Neural progenitor cell (in vitro differentiated cells): ENCODE measurements around the gene FMN1. TPM values are rescaled to one million over a fixed set of nuclear protein-coding genes. Genes with fewer than 3 reads are reported as not detected.

Experiments used
- DNase-seq: peaks from one replicate; pipeline ENCODE4 v3.0.0-alpha.2; 2016; ENCODE audit warnings: low spot score
- H2AFZ ChIP-seq: fragments of 200-600 bp; sonication (generic); replicated peaks from 2 replicates; pipeline ENCODE4 v1.6.1; 2016; ENCODE audit warnings: antibody characterized with exemption
- H3F3A ChIP-seq: fragments of 200-600 bp; sonication (generic); 2 replicates; pipeline ENCODE4 v1.6.1; 2016; ENCODE audit warnings: antibody characterized with exemption, low read depth
- H3K27ac ChIP-seq: fragments of 200-600 bp; sonication (generic); 2 replicates; pipeline ENCODE4 v1.5.1; 2016; ENCODE audit warnings: mild to moderate bottlenecking
- H3K27me3 ChIP-seq: fragments of 200-600 bp; sonication (generic); 2 replicates; pipeline ENCODE4 v1.6.1; 2016; ENCODE audit warnings: mild to moderate bottlenecking, moderate library complexity
- H3K36me3 ChIP-seq: fragments of 200-600 bp; sonication (generic); 2 replicates; pipeline ENCODE4 v1.5.1; 2016
- H3K4me1 ChIP-seq: fragments of 200-600 bp; sonication (generic); 2 replicates; pipeline ENCODE4 v1.6.1; 2016; ENCODE audit warnings: mixed run types
- H3K4me2 ChIP-seq: fragments of 200-600 bp; sonication (generic); 2 replicates; pipeline ENCODE4 v1.6.1; 2016
- H3K4me3 ChIP-seq: fragments of 200-600 bp; sonication (generic); 2 replicates; pipeline ENCODE4 v1.5.1; 2016
- H3K79me2 ChIP-seq: fragments of 200-600 bp; sonication (generic); 2 replicates; pipeline ENCODE4 v1.6.1; 2016; ENCODE audit warnings: low read depth
- H3K9ac ChIP-seq: fragments of 200-600 bp; sonication (generic); 2 replicates; pipeline ENCODE4 v1.6.1; 2016
- H3K9me3 ChIP-seq: fragments of 200-600 bp; sonication (generic); 2 replicates; pipeline ENCODE4 v1.5.1; 2016; ENCODE audit warnings: low read depth
- H4K20me1 ChIP-seq: fragments of 200-600 bp; sonication (generic); 2 replicates; pipeline ENCODE4 v1.6.1; 2016; ENCODE audit warnings: low read depth
- H3K27ac Mint-ChIP-seq: 3 replicates; pipeline ENCODE4 v1.8.0; 2021; ENCODE audit warnings: mixed read lengths
- H3K27me3 Mint-ChIP-seq: 2 replicates; pipeline ENCODE4 v1.8.0; 2022; ENCODE audit warnings: low read depth, mild to moderate bottlenecking, inconsistent platforms, moderate library complexity, mixed read lengths; ENCODE audit not compliant: insufficient read depth
- H3K36me3 Mint-ChIP-seq: 3 replicates; pipeline ENCODE4 v1.8.0; 2021; ENCODE audit warnings: mixed read lengths
- H3K4me1 Mint-ChIP-seq: 3 replicates; pipeline ENCODE4 v1.8.0; 2021; ENCODE audit warnings: mixed read lengths
- H3K4me3 Mint-ChIP-seq: 3 replicates; pipeline ENCODE4 v1.8.0; 2021; ENCODE audit warnings: mild to moderate bottlenecking, moderate library complexity, mixed read lengths
- H3K9me3 Mint-ChIP-seq: 3 replicates; pipeline ENCODE4 v1.8.0; 2020; ENCODE audit warnings: mixed read lengths
- EZH2 ChIP-seq: fragments of 200-600 bp; sonication (generic); IDR thresholded peaks from 2 replicates; pipeline ENCODE4 v1.6.1; 2017; ENCODE audit warnings: antibody characterized with exemption, mild to moderate bottlenecking, moderate library complexity
- EZH2phosphoT487 ChIP-seq: fragments of 200-600 bp; sonication (generic); IDR thresholded peaks from 2 replicates; pipeline ENCODE4 v1.6.1; 2017; ENCODE audit warnings: antibody characterized with exemption
- total RNA-seq: library from RNA; depleted of rRNA; stranded (reverse); fragments of >200 nt; gene quantifications from 2 replicates; pipeline ENCODE4 v1.2.3, GENCODE V29; 2015; ENCODE audit warnings: low replicate concordance
- TF ChIP-seq, protein P1 (sequence below): fragments of 200-600 bp; sonication (generic); IDR thresholded peaks from 2 replicates; pipeline ENCODE4 v1.5.1; 2017; ENCODE audit warnings: antibody characterized with exemption, mild to moderate bottlenecking

The FMN1 gene
- total RNA-seq, 1 donor from 2014 or later = 5.7 TPM

DNA sequence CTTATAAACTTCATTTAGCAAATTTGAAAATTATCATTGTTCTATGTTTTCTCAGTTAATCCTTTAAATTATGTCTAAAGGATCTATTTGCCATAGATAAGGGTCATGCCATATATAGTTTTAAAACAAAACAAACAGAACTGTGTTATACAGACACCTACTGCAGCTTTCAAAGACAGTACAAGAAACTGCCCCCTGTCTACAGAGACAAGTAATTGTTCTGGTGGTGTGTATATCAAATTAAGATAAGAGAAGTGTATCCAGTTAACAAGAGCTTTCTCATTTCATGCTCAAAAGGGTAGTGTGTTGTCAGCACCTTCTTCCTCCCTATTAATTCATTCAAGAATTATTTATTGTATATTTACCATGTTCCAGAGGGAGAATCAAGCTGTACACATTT is 201.2 kb downstream of the FMN1 start:
- Mint-ChIP-seq H3K27me3 (no peaks in the 10 kb centered on the region), H3K36me3 (no peaks in the 10 kb centered on the region), H3K9me3 (no peaks in the 10 kb centered on the region), H3K4me1 (peaks cover 21% of the 10 kb centered on the region), H3K27ac (no peak overlapping the region), H3K4me3 (no peak overlapping the region)
- Histone ChIP-seq H3K4me2 (no peak overlapping the region), H3K9ac (no peak overlapping the region), H3K27me3 (no peaks in the 10 kb centered on the region), H3K79me2 (no peaks in the 10 kb centered on the region), H4K20me1 (no peaks in the 10 kb centered on the region), H3K4me3 (no peak overlapping the region), H3K9me3 (no peaks in the 10 kb centered on the region), H3F3A (no peaks in the 10 kb centered on the region), H3K27ac (no peak overlapping the region), H3K4me1 (peaks cover 17% of the 10 kb centered on the region), H2AFZ (no peak overlapping the region), H3K36me3 (no peaks in the 10 kb centered on the region)
- TF ChIP-seq, protein P1, sequence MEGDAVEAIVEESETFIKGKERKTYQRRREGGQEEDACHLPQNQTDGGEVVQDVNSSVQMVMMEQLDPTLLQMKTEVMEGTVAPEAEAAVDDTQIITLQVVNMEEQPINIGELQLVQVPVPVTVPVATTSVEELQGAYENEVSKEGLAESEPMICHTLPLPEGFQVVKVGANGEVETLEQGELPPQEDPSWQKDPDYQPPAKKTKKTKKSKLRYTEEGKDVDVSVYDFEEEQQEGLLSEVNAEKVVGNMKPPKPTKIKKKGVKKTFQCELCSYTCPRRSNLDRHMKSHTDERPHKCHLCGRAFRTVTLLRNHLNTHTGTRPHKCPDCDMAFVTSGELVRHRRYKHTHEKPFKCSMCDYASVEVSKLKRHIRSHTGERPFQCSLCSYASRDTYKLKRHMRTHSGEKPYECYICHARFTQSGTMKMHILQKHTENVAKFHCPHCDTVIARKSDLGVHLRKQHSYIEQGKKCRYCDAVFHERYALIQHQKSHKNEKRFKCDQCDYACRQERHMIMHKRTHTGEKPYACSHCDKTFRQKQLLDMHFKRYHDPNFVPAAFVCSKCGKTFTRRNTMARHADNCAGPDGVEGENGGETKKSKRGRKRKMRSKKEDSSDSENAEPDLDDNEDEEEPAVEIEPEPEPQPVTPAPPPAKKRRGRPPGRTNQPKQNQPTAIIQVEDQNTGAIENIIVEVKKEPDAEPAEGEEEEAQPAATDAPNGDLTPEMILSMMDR = peak; percentile 58
- TF ChIP-seq EZH2 (no peak), EZH2phosphoT487 (no peak)
- peak; percentile 33 for DNase-seq

DNA sequence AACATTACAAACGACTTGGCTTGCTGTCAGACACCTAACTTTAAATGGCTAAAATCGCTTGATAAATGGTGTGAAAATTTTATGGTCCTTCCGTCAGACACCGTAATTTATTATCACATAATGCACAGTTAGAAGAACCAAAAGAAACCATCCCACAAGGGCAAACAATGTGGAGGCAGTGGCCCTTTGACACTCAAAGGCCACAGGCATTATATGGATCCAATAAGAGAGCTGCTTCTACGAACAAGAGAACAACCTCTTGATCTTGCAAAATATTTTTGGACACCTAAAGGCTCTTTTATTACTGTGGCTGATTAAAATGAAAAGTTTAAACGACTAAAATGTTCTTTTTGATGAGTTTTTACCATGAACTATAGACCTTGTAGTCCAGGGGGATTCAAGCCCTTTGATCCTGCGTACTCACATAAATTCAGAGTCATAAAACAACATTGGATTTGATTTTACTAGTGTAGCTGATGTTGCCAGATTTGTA is 202.8 kb downstream of the FMN1 start:
- DNase-seq = no peak
- no peak overlapping the region for H3K4me3 ChIP-seq
- peaks cover 23% of the 10 kb centered on the region for H3K4me1 ChIP-seq
- no peaks in the 10 kb centered on the region for H3K9me3 Mint-ChIP-seq
- H3K27ac ChIP-seq = no peak overlapping the region
- no peak overlapping the region for H3K4me2 ChIP-seq
- no peak overlapping the region for H3K4me3 Mint-ChIP-seq
- H3K36me3 ChIP-seq = no peaks in the 10 kb centered on the region
- H4K20me1 ChIP-seq = no peaks in the 10 kb centered on the region
- H3K27me3 ChIP-seq = no peaks in the 10 kb centered on the region
- H2AFZ ChIP-seq = no peak overlapping the region
- TF ChIP-seq EZH2 = no peak
- TF ChIP-seq EZH2phosphoT487 = no peak
- TF ChIP-seq, protein P1 = no peak
- H3K9me3 ChIP-seq = no peaks in the 10 kb centered on the region
- no peaks in the 10 kb centered on the region for H3K27me3 Mint-ChIP-seq
- H3K36me3 Mint-ChIP-seq = no peaks in the 10 kb centered on the region
- no peaks in the 10 kb centered on the region for H3K79me2 ChIP-seq
- peaks cover 21% of the 10 kb centered on the region for H3K4me1 Mint-ChIP-seq
- H3K9ac ChIP-seq = no peak overlapping the region
- no peaks in the 10 kb centered on the region for H3F3A ChIP-seq
- H3K27ac Mint-ChIP-seq = no peak overlapping the region

DNA sequence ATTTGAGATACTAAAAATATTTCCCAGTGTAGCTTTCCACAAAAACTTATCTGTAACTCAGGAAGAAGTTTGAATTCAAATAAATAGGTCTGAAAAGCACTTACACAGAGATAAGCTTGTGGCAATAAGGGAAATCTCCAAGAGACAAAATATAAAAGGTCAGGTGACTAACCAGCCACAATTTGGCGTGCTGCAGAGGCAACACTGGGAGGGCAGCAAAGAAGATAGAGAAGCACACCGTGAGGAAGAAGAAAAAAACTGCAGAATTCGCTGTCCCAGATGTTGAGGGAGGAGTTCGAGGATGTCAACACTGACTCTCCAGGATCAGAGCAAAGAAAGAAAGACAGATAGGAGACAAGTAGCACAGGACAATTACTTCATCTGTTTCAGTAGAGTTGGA is 204.4 kb downstream of the FMN1 start:
- H3K9ac ChIP-seq = no peak overlapping the region
- TF ChIP-seq, protein P1 = no peak
- no peak for DNase-seq
- no peaks in the 10 kb centered on the region for H3K36me3 ChIP-seq
- H3K9me3 ChIP-seq = no peaks in the 10 kb centered on the region
- Mint-ChIP-seq H3K4me3 (no peak overlapping the region), H3K4me1 (peaks cover 23% of the 10 kb centered on the region), H3K27me3 (no peaks in the 10 kb centered on the region), H3K27ac (no peak overlapping the region), H3K36me3 (no peaks in the 10 kb centered on the region), H3K9me3 (no peaks in the 10 kb centered on the region)
- no peak overlapping the region for H3K4me3 ChIP-seq
- H4K20me1 ChIP-seq = no peaks in the 10 kb centered on the region
- H3K27me3 ChIP-seq = no peaks in the 10 kb centered on the region
- no peak overlapping the region for H3K4me2 ChIP-seq
- H3K4me1 ChIP-seq = peaks cover 27% of the 10 kb centered on the region
- H3F3A ChIP-seq = no peaks in the 10 kb centered on the region
- no peak overlapping the region for H3K27ac ChIP-seq
- H3K79me2 ChIP-seq = no peaks in the 10 kb centered on the region
- H2AFZ ChIP-seq = no peak overlapping the region
